Suprapubic skin (tissue), 3 donors: ENCODE measurements around the gene THAP9.

ENCODE experiments used
- POLR2A ChIP-seq, 2 donors: fragments of 450-650 bp; IDR thresholded peaks; one replicate each; pipeline ENCODE4 v1.6.1; 2017; ENCODE audit warnings: antibody characterized with exemption in 2 of 2, mild to moderate bottlenecking in 2 of 2, moderate library complexity in 2 of 2
- TF ChIP-seq, protein P1 (sequence below), 2 donors: fragments of 200-600 bp in 1 of 2; fragments of 450-650 bp in 1 of 2; sonication (generic) in 1 of 2; IDR thresholded peaks; one replicate each; pipeline ENCODE4 v1.5.1; 2016 to 2019; ENCODE audit warnings: antibody characterized with exemption in 2 of 2, mild to moderate bottlenecking in 1 of 2, moderate library complexity in 1 of 2

DNA sequence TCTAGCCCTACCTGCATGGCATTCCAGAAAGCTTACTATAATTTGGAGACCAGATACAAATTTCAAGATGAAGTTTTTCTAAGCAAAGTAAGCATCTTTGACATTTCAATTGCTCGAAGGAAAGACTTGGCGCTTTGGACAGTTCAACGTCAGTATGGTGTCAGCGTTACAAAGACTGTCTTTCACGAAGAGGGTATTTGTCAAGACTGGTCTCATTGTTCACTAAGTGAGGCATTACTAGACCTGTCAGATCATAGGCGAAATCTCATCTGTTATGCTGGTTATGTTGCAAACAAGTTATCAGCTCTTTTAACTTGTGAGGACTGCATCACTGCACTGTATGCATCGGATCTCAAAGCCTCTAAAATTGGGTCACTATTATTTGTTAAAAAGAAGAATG lies 17.6 kb downstream of the THAP9 start:
- TF ChIP-seq, protein P1, sequence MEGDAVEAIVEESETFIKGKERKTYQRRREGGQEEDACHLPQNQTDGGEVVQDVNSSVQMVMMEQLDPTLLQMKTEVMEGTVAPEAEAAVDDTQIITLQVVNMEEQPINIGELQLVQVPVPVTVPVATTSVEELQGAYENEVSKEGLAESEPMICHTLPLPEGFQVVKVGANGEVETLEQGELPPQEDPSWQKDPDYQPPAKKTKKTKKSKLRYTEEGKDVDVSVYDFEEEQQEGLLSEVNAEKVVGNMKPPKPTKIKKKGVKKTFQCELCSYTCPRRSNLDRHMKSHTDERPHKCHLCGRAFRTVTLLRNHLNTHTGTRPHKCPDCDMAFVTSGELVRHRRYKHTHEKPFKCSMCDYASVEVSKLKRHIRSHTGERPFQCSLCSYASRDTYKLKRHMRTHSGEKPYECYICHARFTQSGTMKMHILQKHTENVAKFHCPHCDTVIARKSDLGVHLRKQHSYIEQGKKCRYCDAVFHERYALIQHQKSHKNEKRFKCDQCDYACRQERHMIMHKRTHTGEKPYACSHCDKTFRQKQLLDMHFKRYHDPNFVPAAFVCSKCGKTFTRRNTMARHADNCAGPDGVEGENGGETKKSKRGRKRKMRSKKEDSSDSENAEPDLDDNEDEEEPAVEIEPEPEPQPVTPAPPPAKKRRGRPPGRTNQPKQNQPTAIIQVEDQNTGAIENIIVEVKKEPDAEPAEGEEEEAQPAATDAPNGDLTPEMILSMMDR (IDR thresholded peaks at IDR 0.05) = no peak
- no peak for TF ChIP-seq POLR2A (IDR thresholded peaks at IDR 0.05)
